HepG2 (cell line): Measurements from ENCODE around the gene ITPRIPL1. TPM values are rescaled to one million over a fixed set of nuclear protein-coding genes. Genes with fewer than 3 reads are reported as not detected.

ENCODE experiments used
- DMAP1 ChIP-seq: IDR thresholded peaks from 2 replicates; pipeline ENCODE4 v1.6.1; 2016
- MAZ ChIP-seq, 2 experiments: sonication (generic) in 1 of 2; formaldehyde crosslinking in 1 of 2; IDR thresholded peaks; 2 replicates each; pipeline versions ENCODE4 v1.5.0 to v1.6.1; 2012 to 2020; ENCODE audit warnings: low read depth in 2 of 2, mild to moderate bottlenecking in 2 of 2, borderline replicate concordance in 1 of 2, improper control_type of control experiment in 1 of 2, low read length in 1 of 2, missing genetic modification reagents in 1 of 2, moderate library complexity in 1 of 2
- SP1 ChIP-seq, 2 experiments: fragments of 450-650 bp in 1 of 2; sonication (generic) in 1 of 2; formaldehyde crosslinking in 1 of 2; IDR thresholded peaks; 2 replicates each; pipeline versions ENCODE4 v1.4.0 to v1.6.1; 2016 to 2020; ENCODE audit warnings: missing genetic modification reagents in 1 of 2
- ZFAT ChIP-seq: sonication (generic); formaldehyde crosslinking; conservative IDR thresholded peaks from 2 replicates; pipeline ENCODE4 v1.8.1; 2023; ENCODE audit warnings: missing genetic modification reagents, inconsistent platforms
- polyA plus RNA-seq, 8 experiments: library from polyadenylated mRNA; depleted of rRNA in 3 of 8; stranded (reverse) in 7 of 8; unstranded in 1 of 8; fragments of >200 nt; fragmentation: Illumina TruSeq in 4 of 8; extraction: Trizol in 4 of 8; gene quantifications; 2 replicates each; pipeline versions ENCODE4 v1.2.1 to v1.2.3, GENCODE V29; 2011 to 2016; ENCODE audit warnings: low read depth in 4 of 8, missing spikeins in 1 of 8, mixed read lengths in 1 of 8; ENCODE audit not compliant: insufficient read depth in 1 of 8
- total RNA-seq, 5 experiments: library from RNA; depleted of rRNA; stranded (reverse); fragments of >200 nt; fragmentation: Illumina TruSeq; extraction: Trizol; gene quantifications; 2 replicates each; pipeline ENCODE4 v1.2.3, GENCODE V29; 2016; ENCODE audit warnings: low read depth in 1 of 5
- TF ChIP-seq, protein P1 (sequence below): sonication (generic); formaldehyde crosslinking; IDR thresholded peaks from 2 replicates; pipeline ENCODE4 v1.5.0; 2020; ENCODE audit warnings: mild to moderate bottlenecking, missing genetic modification reagents
- TF ChIP-seq, protein P2 (sequence below): IDR thresholded peaks from 2 replicates; pipeline ENCODE4 v1.6.1; 2016; ENCODE audit warnings: missing genetic modification reagents, missing compliant biosample characterization
- TF ChIP-seq, protein P3 (sequence below): sonication (generic); formaldehyde crosslinking; IDR thresholded peaks from 2 replicates; pipeline ENCODE4 v1.4.0; 2020; ENCODE audit warnings: missing genetic modification reagents; ENCODE audit errors: not compliant biosample characterization
- TF ChIP-seq, protein P4 (sequence below): fragments of 450-650 bp; IDR thresholded peaks from 2 replicates; pipeline ENCODE4 v1.6.1; 2017; ENCODE audit warnings: mild to moderate bottlenecking

The ITPRIPL1 gene
- total and polyA plus RNA-seq, 2 of the 13 experiments (the other 11 are each of a cell fraction or from before 2014, with no cell fraction given) = 4.3 to 11.7 TPM

DNA sequence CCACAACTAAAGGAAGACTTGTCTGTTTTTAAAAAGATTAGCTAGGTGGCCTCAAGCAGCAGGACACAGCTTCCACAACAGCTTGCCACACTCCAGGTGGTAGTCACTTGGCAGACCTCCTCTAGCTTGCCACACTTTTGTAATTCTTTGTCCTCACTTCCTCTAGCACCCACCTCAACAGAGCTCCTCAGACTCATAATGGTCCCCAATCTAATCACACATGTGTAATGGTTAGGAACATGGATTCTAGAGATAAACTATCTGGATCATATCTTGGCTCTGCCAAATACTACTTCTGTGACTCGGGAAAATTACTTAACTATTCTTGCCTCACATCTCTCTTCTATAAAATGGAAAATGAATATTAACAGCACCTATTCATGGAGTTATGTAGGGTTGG, 23.3 kb upstream of the ITPRIPL1 start (continued):
- TF ChIP-seq, protein P1, sequence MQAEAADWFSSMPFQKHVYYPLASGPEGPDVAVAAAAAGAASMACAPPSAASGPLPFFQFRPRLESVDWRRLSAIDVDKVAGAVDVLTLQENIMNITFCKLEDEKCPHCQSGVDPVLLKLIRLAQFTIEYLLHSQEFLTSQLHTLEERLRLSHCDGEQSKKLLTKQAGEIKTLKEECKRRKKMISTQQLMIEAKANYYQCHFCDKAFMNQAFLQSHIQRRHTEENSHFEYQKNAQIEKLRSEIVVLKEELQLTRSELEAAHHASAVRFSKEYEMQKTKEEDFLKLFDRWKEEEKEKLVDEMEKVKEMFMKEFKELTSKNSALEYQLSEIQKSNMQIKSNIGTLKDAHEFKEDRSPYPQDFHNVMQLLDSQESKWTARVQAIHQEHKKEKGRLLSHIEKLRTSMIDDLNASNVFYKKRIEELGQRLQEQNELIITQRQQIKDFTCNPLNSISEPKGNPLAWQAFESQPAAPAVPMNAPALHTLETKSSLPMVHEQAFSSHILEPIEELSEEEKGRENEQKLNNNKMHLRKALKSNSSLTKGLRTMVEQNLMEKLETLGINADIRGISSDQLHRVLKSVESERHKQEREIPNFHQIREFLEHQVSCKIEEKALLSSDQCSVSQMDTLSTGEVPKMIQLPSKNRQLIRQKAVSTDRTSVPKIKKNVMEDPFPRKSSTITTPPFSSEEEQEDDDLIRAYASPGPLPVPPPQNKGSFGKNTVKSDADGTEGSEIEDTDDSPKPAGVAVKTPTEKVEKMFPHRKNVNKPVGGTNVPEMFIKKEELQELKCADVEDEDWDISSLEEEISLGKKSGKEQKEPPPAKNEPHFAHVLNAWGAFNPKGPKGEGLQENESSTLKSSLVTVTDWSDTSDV (CRISPR knock-in tag) = no peak
- TF ChIP-seq MAZ (IDR thresholded peaks at IDR 0.05; ENCODE audit: borderline replicate concordance, low read depth, low read length) (no peak), MAZ (CRISPR knock-in tag; IDR thresholded peaks at IDR 0.05; ENCODE audit: low read depth) (no peak), DMAP1 (CRISPR knock-in tag) (no peak), SP1 (IDR thresholded peaks at IDR 0.05) (no peak), SP1 (CRISPR knock-in tag; IDR thresholded peaks at IDR 0.05) (no peak), ZFAT (CRISPR knock-in tag) (no peak)
- TF ChIP-seq, protein P2, sequence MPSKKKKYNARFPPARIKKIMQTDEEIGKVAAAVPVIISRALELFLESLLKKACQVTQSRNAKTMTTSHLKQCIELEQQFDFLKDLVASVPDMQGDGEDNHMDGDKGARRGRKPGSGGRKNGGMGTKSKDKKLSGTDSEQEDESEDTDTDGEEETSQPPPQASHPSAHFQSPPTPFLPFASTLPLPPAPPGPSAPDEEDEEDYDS (CRISPR knock-in tag) = no peak
- TF ChIP-seq, protein P3, sequence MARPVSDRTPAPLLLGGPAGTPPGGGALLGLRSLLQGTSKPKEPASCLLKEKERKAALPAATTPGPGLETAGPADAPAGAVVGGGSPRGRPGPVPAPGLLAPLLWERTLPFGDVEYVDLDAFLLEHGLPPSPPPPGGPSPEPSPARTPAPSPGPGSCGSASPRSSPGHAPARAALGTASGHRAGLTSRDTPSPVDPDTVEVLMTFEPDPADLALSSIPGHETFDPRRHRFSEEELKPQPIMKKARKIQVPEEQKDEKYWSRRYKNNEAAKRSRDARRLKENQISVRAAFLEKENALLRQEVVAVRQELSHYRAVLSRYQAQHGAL (CRISPR knock-in tag) = no peak
- TF ChIP-seq, protein P4, sequence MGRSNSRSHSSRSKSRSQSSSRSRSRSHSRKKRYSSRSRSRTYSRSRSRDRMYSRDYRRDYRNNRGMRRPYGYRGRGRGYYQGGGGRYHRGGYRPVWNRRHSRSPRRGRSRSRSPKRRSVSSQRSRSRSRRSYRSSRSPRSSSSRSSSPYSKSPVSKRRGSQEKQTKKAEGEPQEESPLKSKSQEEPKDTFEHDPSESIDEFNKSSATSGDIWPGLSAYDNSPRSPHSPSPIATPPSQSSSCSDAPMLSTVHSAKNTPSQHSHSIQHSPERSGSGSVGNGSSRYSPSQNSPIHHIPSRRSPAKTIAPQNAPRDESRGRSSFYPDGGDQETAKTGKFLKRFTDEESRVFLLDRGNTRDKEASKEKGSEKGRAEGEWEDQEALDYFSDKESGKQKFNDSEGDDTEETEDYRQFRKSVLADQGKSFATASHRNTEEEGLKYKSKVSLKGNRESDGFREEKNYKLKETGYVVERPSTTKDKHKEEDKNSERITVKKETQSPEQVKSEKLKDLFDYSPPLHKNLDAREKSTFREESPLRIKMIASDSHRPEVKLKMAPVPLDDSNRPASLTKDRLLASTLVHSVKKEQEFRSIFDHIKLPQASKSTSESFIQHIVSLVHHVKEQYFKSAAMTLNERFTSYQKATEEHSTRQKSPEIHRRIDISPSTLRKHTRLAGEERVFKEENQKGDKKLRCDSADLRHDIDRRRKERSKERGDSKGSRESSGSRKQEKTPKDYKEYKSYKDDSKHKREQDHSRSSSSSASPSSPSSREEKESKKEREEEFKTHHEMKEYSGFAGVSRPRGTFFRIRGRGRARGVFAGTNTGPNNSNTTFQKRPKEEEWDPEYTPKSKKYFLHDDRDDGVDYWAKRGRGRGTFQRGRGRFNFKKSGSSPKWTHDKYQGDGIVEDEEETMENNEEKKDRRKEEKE = no peak
